Measurements from ENCODE around the gene ALKBH3.

- TF ChIP-seq HOXA7 (CRISPR knock-in tag; IDR thresholded peaks at IDR 0.05) (no peak), EP300 (IDR thresholded peaks at IDR 0.05) (no peak)
- TF ChIP-seq, protein P1, sequence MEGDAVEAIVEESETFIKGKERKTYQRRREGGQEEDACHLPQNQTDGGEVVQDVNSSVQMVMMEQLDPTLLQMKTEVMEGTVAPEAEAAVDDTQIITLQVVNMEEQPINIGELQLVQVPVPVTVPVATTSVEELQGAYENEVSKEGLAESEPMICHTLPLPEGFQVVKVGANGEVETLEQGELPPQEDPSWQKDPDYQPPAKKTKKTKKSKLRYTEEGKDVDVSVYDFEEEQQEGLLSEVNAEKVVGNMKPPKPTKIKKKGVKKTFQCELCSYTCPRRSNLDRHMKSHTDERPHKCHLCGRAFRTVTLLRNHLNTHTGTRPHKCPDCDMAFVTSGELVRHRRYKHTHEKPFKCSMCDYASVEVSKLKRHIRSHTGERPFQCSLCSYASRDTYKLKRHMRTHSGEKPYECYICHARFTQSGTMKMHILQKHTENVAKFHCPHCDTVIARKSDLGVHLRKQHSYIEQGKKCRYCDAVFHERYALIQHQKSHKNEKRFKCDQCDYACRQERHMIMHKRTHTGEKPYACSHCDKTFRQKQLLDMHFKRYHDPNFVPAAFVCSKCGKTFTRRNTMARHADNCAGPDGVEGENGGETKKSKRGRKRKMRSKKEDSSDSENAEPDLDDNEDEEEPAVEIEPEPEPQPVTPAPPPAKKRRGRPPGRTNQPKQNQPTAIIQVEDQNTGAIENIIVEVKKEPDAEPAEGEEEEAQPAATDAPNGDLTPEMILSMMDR (IDR thresholded peaks at IDR 0.05) = no peak
Measured at GRCh38 chr11:43936076-43936475, 55.4 kb downstream of the ALKBH3 start.

All from A549 (cell line).